ENCODE measurements around the gene ILF2.
A peak's percentile ranks its signal among the peaks of the same experiment; 100 is the strongest.

Gene ILF2

DNA sequence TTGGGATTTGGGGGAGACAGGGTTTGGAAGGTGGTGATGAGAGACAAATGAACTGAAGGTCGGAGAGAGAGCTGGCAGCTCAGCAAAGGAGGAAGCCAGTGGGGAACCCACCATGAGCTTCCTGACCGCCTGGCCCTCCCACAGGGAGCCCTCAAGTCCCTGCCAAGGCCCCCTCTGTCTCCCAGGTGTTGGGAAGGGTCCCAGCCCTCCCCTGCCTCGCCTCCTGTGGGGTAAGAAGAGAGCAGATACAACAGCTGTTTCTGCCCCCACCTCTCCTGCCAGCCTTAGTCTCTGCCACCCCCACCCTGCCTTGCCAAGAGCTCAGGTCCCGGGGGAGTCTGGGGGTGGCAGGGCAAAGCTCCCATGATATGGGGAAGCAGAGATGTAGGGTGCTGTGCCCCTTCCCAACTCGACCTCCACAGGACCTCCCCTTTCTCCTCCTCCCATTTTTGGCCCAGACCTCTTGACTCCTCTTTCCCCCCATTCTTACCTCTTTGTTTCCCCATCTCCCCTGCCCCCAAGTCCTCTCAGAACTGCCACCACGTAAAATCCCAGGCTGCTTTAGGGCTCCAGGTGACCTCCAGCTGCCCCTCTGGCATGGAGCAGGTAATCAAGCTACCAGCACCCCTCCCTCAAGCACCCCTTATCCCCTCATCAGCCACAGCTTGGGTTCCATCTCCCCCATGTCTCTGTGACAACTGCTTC, 42.0 kb downstream of the ILF2 start:
- DNase-seq (ENCODE audit: low read depth in 2 of 2, low spot score in 1 of 2) = no peak

DNA sequence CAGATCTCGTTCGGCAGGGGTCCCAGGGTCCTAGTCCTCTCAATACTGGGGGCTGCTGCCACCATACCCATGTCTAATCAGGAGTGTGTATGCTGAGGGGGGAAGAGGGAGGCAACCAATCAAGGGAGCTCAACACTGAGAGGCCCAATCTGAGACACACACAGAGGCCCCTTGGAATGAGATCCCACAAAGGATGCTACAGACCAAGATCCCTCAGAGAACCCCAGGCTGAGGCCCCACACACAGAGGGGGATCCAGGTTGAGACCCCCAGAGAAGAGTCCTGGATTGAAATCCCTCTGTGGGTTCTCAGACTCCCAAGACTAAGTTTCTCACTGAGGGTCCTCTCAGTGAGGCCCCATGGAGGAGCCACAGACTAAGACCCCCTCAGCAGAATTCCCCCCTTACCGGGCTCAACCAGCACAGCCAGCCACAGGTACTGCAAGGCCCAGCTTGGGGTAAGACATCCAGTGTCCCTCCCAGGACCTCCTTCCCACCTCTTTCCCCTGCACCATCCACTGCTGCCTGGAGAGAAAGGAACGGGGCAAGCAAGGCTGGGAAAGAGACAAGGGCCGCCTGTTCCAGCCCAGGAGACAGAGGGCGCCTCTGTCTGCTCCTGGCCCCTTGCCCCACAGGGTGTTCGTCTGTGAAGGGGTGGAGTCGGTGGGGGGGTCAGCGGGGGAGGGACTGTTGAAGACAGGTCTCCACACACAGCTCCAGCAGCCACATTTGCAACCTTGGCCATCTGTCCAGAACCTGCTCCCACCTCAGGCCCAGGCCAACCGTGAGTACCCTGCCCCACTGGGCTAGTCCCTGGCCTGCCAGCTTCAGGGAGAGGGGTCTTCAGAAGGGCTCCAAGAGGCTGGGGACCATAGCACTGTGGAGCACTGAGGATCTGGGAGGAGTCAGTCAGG, 42.8 kb downstream of the ILF2 start, which contains the start of gene S100A1:
Gene S100A1 (plus strand): TSS at position 720 of the 912 bp plus-strand sequence. CDS start 2,088 bp downstream, outside the sequence.
- DNase-seq (ENCODE audit: low read depth in 2 of 2, low spot score in 1 of 2) = no peak

DNA sequence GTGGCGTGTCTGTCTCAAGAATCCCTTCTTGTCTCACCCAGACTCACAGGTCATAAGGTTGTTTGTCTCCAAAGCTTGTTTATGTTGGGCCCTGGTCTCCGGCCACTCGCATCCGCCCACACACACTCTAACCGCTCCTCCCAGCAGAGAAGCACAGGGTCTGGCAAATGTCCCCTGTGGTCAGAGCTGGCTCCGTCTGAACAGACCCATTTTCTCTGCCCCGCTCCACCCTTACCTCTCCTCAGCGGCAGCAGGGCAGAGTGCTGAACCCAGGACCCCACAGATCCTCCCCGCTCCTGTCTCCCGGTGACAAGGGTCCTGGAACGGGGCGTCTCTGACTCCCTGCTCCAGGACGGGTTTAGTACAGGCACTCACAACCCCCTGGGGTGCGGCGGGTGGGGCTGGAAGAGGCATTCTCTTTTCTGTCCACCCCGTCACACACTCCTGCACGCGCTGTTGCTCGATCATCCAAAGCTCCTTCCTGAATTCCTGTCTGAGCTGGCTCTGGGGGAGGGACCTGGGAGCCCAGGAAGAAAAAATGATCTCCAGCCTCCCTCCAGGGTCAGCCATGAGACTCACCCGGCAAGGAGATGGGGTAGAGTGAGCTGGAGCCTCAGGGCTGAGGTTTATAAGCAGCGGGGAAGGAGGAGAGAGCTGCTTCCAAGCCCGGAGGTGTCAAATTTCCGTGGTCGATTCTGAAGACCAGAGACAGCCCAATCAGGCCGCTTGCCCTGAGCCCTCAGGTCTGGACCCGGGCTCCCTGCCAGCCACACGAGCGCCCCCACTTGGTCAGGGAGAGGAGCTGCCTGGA, 43.7 kb downstream of the ILF2 start, which contains the start of gene S100A13:
Gene S100A13 (minus strand): TSS at position 602 of the 811 bp plus-strand sequence. CDS start 1,033 bp downstream, outside the sequence.
- DNase-seq (ENCODE audit: low read depth in 2 of 2, low spot score in 1 of 2) = no peak

DNA sequence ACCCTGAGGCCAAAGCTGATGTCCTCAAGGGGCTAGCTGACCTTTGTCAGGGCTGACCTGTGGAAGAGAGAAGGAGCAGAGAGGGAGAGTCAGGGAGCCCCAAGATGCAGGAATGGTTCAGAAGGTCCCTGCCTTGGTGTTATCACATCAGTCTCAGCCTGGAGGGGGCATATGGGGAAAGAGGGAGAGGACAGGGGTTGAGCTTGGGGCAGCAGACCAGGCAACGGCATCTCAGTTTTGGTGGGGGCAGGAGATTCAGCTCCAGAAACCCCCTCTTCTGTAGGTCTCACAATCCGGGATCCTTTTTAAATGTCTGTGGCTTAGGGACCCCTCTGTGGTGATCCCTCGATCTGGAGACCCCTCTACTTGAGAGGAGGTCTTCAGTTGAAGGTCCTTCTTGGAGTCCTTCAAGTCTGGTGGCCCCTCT, 44.3 kb downstream of the ILF2 start:
- DNase-seq (ENCODE audit: low read depth in 2 of 2, low spot score in 1 of 2) = no peak

DNA sequence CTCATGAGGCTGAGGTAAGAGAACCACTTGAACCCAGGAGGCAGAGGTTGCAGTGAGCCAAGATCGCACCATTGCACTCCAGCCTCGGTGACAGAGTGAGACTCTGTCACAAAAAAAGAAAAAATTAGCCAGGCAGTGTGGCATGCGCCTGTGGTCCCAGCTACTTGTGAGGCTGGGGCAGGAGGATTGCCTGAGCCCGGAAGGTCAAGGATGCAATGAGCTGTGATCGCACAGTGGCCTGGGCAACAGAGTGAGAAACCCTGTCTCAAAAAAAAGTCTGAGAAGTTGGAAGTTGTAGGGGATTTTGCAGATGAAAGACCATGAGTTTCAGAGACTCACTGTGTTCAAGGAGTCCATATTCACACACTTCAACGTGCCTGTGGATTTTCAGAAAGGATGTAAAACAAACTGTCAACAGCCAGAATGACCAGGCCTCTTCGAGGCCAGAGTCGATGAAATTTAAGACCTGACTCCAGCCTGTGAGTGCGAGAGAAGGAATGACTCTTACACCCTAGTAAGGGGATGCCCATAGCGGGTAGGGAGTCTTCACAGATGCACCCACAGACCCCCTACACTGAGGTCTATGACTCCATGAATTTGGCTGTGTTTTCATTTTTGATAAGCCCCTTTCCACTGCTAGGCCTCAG, 45.7 kb downstream of the ILF2 start:
- no peak for DNase-seq (ENCODE audit: low read depth in 2 of 2, low spot score in 1 of 2)

DNA sequence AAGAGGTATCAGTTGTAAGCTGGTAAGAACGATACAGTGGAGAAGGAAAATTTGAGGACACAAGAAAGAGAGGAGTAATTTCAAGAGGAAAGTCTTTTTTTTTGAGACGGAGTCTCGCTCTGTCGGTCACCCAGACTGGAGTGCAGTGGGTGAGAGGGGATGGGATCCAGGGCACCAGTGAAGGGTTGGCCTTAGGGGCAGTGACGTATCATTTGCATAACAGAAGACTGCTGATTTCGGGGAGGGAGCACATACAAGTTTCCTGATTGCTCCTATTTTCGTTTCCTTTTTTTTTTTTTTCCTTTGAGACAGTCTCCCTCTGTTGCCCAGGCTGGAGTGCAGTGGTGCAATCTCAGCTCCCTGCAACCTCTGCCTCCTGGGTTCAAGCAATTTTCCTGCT, 47.7 kb downstream of the ILF2 start:
- no peak for DNase-seq (ENCODE audit: low read depth in 2 of 2, low spot score in 1 of 2)

DNA sequence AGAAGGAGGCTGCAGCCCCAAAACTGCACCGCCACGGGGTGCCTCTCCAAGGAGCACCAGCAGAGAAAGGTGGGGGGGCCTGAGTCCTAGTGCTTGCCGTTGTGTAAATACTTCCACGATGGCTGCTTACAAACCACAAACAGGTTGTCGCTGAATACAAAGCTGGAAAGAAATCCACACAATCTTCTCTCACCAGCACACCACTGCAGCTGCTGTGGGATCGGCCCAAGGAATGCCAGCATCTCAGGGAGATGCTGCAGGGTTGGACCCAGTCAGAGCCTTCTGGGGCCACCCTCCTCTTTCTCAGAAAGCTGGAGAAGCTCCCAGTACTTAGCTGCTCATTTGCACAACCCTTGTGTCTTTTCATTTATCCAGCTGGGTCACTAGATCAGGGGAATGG, 51.6 kb downstream of the ILF2 start:
- no peak for DNase-seq (ENCODE audit: low read depth in 2 of 2, low spot score in 1 of 2)

DNA sequence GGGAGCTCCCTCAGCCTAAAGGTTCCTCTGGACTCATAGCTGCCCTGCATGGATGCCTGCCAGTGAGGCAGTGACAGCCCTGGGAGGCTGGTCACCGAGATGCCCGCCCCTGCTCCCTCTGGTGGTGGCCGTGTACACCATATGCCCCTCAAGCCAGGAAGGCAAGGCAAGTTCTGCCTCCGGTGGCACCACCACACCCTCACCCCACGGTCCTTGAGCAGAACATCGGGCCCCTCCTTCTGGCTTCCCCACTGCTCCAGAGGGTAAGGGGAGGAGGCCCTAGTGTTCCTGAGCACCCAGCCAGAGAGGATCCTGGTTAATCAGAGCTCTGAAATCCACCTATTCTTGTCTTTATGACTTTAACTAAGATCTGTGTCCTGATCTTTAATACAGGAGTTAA, 53.1 kb downstream of the ILF2 start:
- peak in 1 of 2 donors; percentile 36 for DNase-seq (ENCODE audit: low read depth in 2 of 2, low spot score in 1 of 2)

DNA sequence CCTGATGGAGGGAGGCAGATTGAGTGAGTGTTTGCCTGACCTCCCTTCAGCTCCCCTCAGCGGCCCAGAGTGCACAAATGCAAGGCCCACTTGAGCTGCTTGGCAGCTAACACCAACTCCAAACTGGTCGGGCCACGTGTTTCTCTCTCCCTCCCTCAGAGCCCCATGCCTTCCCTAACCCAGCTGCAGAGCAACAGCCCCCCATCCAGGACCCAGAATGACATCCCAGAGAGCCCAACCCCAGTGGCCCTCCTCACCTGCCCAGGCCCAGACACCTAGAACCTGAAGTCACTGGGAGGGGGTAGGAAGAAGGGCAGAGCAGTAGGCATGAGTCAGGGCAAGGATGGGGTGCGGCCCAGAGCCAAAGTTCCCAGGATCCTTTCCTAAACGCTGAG, 53.9 kb downstream of the ILF2 start:
- DNase-seq (ENCODE audit: low read depth in 2 of 2, low spot score in 1 of 2) = no peak

DNA sequence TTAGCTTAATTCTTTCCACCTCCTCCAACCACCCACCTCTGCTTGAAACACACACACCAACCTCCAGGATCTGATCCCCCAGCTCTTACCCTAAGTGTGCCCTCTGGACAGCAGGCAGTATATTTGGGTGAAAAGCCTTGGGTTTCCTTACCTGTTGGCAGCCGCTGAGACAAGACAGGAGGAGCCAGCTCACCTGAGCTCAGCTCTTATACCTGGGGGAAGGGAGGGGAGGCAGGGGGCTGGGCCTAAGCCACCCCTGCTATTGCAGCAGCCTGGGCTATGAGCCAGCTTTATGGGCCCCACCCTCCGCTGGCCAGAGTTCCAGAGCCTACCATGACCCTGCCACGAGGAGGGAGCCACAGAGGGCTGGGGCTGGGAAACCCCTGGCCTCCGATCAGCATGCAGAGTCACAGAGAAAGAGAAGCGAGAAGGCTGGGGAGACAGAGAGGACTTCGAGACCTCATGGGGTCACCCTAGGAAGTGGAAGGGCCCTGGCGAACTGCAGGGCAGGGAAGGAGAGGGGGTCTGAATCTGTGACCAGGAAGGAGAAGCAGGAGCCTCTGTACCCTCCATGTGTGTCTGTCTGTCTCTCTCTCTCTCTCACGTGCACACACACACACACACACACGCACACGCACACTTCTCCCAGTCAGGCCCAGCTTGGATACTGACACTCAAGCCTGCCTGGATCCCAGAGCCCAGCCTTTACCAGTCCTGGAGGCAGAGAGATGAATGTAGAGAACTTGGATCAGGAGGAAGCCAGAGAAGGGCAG, 54.5 kb downstream of the ILF2 start, which contains the start of gene S100A14:
Gene S100A14 (minus strand): TSS at position 182 of the 773 bp plus-strand sequence. CDS start 467 bp downstream, outside the sequence.
- no peak for DNase-seq (ENCODE audit: low read depth in 2 of 2, low spot score in 1 of 2)

DNA sequence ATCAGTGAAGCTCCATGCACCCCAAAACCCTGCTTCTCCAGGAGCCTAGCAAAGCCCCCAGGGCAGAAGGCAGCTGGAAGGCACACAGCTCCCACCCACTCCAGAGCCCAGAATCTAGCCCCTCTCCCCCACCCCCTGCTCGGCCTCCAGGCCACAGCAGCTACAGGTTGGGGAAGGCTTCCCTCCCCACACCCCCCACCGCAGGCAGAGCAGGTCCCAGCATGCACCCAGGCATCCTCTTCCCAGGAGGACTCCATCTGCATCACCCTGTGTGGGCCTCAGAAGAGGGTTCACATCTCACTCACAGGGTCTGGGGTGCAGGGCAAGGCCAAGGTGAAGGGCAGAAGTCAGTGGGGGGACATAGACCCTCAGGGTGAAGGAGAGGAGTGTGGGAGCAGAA, 55.4 kb downstream of the ILF2 start:
- DNase-seq (ENCODE audit: low read depth in 2 of 2, low spot score in 1 of 2) = no peak

DNA sequence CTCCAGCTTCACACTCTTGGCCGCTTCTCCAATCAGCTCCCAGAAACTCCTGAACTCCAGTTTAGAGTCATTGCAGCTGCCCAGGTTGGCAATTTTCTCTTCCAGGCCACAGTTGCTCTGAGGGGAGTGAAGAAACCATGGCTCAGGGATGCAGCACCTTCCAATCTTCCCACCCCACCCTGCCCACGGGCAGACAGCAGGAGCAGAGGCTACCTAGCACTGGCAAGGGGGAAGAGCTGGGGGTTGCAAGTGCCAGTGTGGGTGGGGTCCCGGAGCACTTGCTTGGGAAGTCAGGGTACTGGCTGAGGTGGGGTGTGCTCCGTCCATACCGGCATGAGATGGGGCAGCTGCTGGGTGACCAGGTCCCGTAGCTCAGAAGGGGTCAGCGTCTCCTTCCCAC, 55.9 kb downstream of the ILF2 start:
- DNase-seq (ENCODE audit: low read depth in 2 of 2, low spot score in 1 of 2) = no peak

DNA sequence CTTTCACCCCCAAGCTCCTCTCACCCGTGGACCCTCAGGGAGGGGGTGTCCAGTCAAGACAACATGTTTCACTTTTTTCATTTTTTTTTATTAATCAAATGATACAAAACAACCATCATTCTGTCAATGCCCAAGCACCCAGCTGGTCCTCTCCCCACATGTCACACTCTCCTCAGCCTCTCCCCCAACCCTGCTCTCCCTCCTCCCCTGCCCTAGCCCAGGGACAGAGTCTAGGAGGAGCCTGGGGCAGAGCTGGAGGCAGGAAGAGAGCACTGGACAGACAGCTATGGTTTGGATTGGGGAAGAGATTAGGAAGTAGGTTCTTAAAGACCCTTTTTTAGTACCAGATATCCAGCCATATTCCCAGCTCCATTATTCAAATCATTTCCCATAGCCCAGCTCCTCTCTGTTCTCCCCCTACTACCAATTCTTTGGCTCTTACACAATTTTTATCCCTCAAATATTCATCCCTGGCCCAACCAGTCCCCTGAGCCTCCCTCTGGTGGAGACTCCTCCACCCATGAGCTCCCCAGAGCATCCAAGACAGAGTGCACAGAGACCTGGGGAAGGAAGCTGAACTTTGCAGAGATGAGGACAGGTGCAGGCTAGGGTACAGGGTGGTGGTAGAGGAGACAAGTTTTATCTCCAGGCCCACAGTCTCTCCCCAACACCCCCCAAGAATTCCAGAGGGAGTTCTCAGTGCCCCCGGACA, 56.4 kb downstream of the ILF2 start:
- no peak for DNase-seq (ENCODE audit: low read depth in 2 of 2, low spot score in 1 of 2)

DNA sequence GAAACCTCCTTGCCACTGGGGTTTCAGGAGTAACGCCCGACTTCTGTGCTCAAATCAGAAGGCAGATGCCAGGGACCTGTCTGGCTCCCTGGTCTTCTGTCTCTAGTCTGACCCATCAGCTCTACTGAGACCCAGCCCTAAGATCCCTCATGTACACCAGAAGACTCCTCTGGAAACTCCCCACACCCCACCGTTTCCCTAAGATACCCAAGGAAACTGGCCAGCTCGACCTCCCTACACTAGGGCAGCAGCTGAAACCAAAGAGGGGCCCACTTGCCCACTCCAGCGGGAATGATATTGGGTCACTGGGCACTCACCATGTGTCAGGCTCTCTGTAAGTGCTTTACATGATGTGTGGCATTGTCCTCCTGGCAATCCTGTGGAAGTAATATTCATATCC, 57.4 kb downstream of the ILF2 start:
- DNase-seq (ENCODE audit: low read depth in 2 of 2, low spot score in 1 of 2) = no peak

DNA sequence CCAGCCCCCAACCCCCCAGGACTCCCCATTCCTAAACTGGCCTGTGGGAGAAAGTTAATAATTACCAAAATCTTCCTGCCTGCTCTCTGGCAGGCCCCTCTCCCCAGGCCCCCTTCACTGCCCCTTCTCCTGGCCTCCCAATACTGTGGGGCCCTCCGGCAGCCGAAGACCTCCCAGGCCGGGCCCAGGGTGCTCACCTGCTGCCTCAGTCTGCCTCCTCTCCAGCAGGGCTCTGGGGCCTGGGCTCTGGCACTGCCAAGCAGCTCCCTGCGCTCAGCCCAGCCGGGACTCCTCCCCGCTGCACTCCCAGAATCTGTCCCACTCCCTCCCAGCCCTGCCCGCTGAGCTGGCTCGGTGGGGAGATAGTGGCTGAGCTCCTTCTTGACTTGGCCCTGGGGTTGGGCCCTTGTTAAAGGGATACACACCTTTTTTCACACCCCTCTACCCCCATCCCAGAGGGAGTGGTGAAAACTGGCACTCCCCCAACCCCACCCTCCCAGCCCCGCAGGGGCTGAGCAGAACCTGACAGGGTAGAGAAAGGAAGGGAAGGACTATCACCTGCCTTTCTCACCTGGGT, 58.0 kb downstream of the ILF2 start, which contains the start of gene S100A16:
Gene S100A16 (minus strand): TSS at position 383 of the 577 bp plus-strand sequence. CDS start 4,986 bp downstream, outside the sequence.
- DNase-seq (ENCODE audit: low read depth in 2 of 2, low spot score in 1 of 2) = no peak

DNA sequence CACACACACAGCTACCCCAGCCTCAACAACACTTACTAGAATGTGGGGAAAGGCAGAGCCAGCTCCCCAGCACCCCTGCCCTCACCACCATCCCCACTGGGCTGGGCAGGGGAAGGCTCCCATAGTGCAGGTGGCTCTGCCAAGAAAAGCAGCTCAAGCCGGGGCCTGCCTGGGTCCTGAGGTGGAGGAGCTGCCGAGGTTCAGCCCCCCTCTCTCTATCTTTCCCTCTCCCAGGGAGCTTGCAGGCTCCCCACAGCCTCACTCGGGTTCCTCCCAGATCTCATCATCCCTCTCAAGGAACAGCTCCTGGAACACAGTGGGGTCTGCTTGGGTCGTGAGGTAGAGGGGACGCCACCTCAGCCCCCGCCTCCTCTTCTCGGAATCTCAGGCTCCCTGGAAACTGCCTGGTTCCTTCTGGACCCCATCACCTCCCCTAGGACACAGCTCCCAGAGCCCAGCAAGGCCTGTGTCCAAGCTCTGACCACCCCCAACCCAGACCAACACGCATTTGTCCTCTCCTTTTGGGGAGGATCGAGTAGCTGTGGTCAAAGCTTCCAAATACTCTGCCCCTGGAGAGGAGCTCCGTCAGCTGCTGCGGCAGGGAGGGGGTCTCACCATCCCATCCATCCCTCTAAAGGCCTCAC, 58.6 kb downstream of the ILF2 start:
- no peak for DNase-seq (ENCODE audit: low read depth in 2 of 2, low spot score in 1 of 2)

Measured in stimulated activated CD8-positive, alpha-beta memory T cell treated with anti-CD3 and anti-CD28 coated beads, Interleukin-4, amount 100 ng/mL, for 1 hour (primary cell).